Neural progenitor cell (in vitro differentiated cells): ENCODE data around the gene NPR2. TPM values are rescaled to one million over a fixed set of nuclear protein-coding genes. Genes with fewer than 3 reads are reported as not detected.

Experiments used
- DNase-seq: peaks from one replicate; pipeline ENCODE4 v3.0.0-alpha.2; 2016; ENCODE audit warnings: low spot score
- H2AFZ ChIP-seq: fragments of 200-600 bp; sonication (generic); replicated peaks from 2 replicates; pipeline ENCODE4 v1.6.1; 2016; ENCODE audit warnings: antibody characterized with exemption
- H3F3A ChIP-seq: fragments of 200-600 bp; sonication (generic); 2 replicates; pipeline ENCODE4 v1.6.1; 2016; ENCODE audit warnings: antibody characterized with exemption, low read depth
- H3K27ac ChIP-seq: fragments of 200-600 bp; sonication (generic); 2 replicates; pipeline ENCODE4 v1.5.1; 2016; ENCODE audit warnings: mild to moderate bottlenecking
- H3K27me3 ChIP-seq: fragments of 200-600 bp; sonication (generic); 2 replicates; pipeline ENCODE4 v1.6.1; 2016; ENCODE audit warnings: mild to moderate bottlenecking, moderate library complexity
- H3K36me3 ChIP-seq: fragments of 200-600 bp; sonication (generic); 2 replicates; pipeline ENCODE4 v1.5.1; 2016
- H3K4me1 ChIP-seq: fragments of 200-600 bp; sonication (generic); 2 replicates; pipeline ENCODE4 v1.6.1; 2016; ENCODE audit warnings: mixed run types
- H3K4me2 ChIP-seq: fragments of 200-600 bp; sonication (generic); 2 replicates; pipeline ENCODE4 v1.6.1; 2016
- H3K4me3 ChIP-seq: fragments of 200-600 bp; sonication (generic); 2 replicates; pipeline ENCODE4 v1.5.1; 2016
- H3K79me2 ChIP-seq: fragments of 200-600 bp; sonication (generic); 2 replicates; pipeline ENCODE4 v1.6.1; 2016; ENCODE audit warnings: low read depth
- H3K9ac ChIP-seq: fragments of 200-600 bp; sonication (generic); 2 replicates; pipeline ENCODE4 v1.6.1; 2016
- H3K9me3 ChIP-seq: fragments of 200-600 bp; sonication (generic); 2 replicates; pipeline ENCODE4 v1.5.1; 2016; ENCODE audit warnings: low read depth
- H4K20me1 ChIP-seq: fragments of 200-600 bp; sonication (generic); 2 replicates; pipeline ENCODE4 v1.6.1; 2016; ENCODE audit warnings: low read depth
- H3K27ac Mint-ChIP-seq: 3 replicates; pipeline ENCODE4 v1.8.0; 2021; ENCODE audit warnings: mixed read lengths
- H3K27me3 Mint-ChIP-seq: 2 replicates; pipeline ENCODE4 v1.8.0; 2022; ENCODE audit warnings: low read depth, mild to moderate bottlenecking, inconsistent platforms, moderate library complexity, mixed read lengths; ENCODE audit not compliant: insufficient read depth
- H3K36me3 Mint-ChIP-seq: 3 replicates; pipeline ENCODE4 v1.8.0; 2021; ENCODE audit warnings: mixed read lengths
- H3K4me1 Mint-ChIP-seq: 3 replicates; pipeline ENCODE4 v1.8.0; 2021; ENCODE audit warnings: mixed read lengths
- H3K4me3 Mint-ChIP-seq: 3 replicates; pipeline ENCODE4 v1.8.0; 2021; ENCODE audit warnings: mild to moderate bottlenecking, moderate library complexity, mixed read lengths
- H3K9me3 Mint-ChIP-seq: 3 replicates; pipeline ENCODE4 v1.8.0; 2020; ENCODE audit warnings: mixed read lengths
- EZH2 ChIP-seq: fragments of 200-600 bp; sonication (generic); IDR thresholded peaks from 2 replicates; pipeline ENCODE4 v1.6.1; 2017; ENCODE audit warnings: antibody characterized with exemption, mild to moderate bottlenecking, moderate library complexity
- EZH2phosphoT487 ChIP-seq: fragments of 200-600 bp; sonication (generic); IDR thresholded peaks from 2 replicates; pipeline ENCODE4 v1.6.1; 2017; ENCODE audit warnings: antibody characterized with exemption
- total RNA-seq: library from RNA; depleted of rRNA; stranded (reverse); fragments of >200 nt; gene quantifications from 2 replicates; pipeline ENCODE4 v1.2.3, GENCODE V29; 2015; ENCODE audit warnings: low replicate concordance
- TF ChIP-seq, protein P1 (sequence below): fragments of 200-600 bp; sonication (generic); IDR thresholded peaks from 2 replicates; pipeline ENCODE4 v1.5.1; 2017; ENCODE audit warnings: antibody characterized with exemption, mild to moderate bottlenecking

Gene NPR2
- total RNA-seq, 1 donor from 2014 or later: 5.6 TPM

DNA sequence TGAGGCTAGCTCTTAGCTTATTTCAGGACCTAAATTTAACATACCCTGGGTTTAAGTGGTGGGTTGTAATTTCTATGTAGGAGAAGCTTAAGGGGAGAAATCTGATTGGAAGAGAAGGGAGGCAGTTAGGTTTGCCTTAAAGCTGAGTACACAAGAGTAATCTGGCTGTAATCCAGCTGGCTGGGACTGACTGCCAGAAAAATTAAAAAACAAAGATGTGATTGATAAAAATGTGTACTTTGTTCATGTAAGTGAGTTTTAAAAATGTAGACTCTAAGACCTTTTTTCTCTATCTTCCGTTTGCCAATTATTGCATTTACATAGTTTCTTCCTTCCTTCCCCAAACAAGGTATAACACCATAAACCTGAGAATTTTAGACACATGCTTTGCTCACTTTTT lies 19.9 kb upstream of the NPR2 start:
- no peak for DNase-seq
- Histone ChIP-seq H3K36me3 (no peaks in the 10 kb centered on the region), H3K9ac (no peak overlapping the region), H3K4me2 (no peak overlapping the region), H4K20me1 (peaks cover 40% of the 10 kb centered on the region), H2AFZ (no peak overlapping the region), H3F3A (peaks cover 17% of the 10 kb centered on the region), H3K9me3 (no peaks in the 10 kb centered on the region), H3K27me3 (no peaks in the 10 kb centered on the region), H3K79me2 (no peaks in the 10 kb centered on the region), H3K27ac (no peak overlapping the region), H3K4me1 (peaks cover 18% of the 10 kb centered on the region), H3K4me3 (no peak overlapping the region)
- Mint-ChIP-seq H3K9me3 (no peaks in the 10 kb centered on the region), H3K4me1 (peaks cover 17% of the 10 kb centered on the region), H3K27me3 (no peaks in the 10 kb centered on the region), H3K27ac (no peak overlapping the region), H3K4me3 (no peak overlapping the region), H3K36me3 (no peaks in the 10 kb centered on the region)
- TF ChIP-seq, protein P1, sequence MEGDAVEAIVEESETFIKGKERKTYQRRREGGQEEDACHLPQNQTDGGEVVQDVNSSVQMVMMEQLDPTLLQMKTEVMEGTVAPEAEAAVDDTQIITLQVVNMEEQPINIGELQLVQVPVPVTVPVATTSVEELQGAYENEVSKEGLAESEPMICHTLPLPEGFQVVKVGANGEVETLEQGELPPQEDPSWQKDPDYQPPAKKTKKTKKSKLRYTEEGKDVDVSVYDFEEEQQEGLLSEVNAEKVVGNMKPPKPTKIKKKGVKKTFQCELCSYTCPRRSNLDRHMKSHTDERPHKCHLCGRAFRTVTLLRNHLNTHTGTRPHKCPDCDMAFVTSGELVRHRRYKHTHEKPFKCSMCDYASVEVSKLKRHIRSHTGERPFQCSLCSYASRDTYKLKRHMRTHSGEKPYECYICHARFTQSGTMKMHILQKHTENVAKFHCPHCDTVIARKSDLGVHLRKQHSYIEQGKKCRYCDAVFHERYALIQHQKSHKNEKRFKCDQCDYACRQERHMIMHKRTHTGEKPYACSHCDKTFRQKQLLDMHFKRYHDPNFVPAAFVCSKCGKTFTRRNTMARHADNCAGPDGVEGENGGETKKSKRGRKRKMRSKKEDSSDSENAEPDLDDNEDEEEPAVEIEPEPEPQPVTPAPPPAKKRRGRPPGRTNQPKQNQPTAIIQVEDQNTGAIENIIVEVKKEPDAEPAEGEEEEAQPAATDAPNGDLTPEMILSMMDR: no peak
- TF ChIP-seq EZH2phosphoT487 (no peak), EZH2 (no peak)

DNA sequence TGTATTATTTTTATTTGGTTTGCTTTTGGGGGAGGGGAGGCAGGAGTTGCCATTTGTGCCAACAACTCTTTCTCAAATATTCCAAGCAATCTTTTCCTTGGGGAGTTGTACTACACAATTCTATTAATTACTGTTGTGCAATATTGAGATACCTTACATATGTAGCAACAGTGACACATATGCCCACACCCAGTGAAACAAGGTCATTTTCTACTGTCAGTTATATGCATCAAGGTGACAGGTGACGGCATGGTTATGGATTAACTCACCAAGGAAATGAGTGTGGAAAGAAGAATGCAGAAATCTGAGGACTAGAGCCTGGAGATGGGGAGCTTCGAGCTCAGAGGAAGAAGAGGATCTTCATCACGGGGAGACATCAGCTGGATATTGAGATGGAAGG lies 19.4 kb upstream of the NPR2 start:
- Histone ChIP-seq H3K4me2 (no peak overlapping the region), H3K4me1 (peaks cover 18% of the 10 kb centered on the region), H3K9me3 (no peaks in the 10 kb centered on the region), H3K27ac (no peak overlapping the region), H4K20me1 (peaks cover 40% of the 10 kb centered on the region), H3K9ac (no peak overlapping the region), H3K36me3 (no peaks in the 10 kb centered on the region), H3K27me3 (no peaks in the 10 kb centered on the region), H3F3A (peaks cover 17% of the 10 kb centered on the region), H3K79me2 (no peaks in the 10 kb centered on the region), H2AFZ (no peak overlapping the region), H3K4me3 (no peak overlapping the region)
- H3K4me3 Mint-ChIP-seq: no peak overlapping the region
- DNase-seq: no peak
- H3K27ac Mint-ChIP-seq: no peak overlapping the region
- no peaks in the 10 kb centered on the region for H3K27me3 Mint-ChIP-seq
- no peaks in the 10 kb centered on the region for H3K36me3 Mint-ChIP-seq
- H3K9me3 Mint-ChIP-seq: no peaks in the 10 kb centered on the region
- TF ChIP-seq EZH2 (no peak), EZH2phosphoT487 (no peak)
- TF ChIP-seq, protein P1: no peak
- peaks cover 18% of the 10 kb centered on the region for H3K4me1 Mint-ChIP-seq

DNA sequence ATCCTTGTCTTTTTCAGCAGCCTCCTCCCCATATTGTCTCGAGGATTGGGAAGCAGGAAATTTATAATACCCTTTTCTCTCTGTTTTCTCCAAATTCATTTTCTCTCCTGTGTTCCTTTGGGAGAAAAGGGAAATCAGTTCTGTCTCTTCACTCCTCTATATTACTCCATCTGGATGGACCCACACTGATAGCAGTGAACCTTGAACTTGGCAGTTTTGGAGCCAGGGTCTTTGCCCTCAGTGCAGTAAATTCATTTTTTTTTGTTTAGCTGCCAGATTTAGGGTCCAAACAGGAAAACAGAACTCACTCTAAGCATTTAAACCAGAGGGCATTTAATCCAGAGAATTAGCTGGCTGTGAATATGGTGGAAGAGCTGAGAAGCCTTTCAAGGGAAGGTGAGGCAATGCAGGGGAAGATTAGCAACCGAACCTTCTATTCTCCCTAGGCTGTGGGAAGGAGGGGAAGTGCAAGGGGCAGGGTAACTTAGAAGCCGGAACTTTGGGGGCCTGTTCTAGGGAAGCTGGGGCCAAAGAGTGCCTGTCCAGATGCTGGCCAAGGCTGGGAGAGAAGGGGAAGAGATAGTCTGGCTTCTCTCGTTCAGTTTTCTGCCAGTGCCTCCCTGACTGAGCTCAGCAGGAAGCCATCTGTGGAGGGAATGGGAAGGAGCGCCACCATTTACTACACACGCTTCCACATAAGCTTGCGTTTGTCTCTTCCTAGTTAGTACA lies 16.3 kb upstream of the NPR2 start:
- Histone ChIP-seq H3K4me2 (peak overlapping the region; percentile 52), H3K9me3 (no peaks in the 10 kb centered on the region), H3K9ac (no peak overlapping the region), H3K27me3 (no peaks in the 10 kb centered on the region), H3K36me3 (no peaks in the 10 kb centered on the region), H3K79me2 (no peaks in the 10 kb centered on the region), H3K4me1 (peaks cover 18% of the 10 kb centered on the region), H3K27ac (no peak overlapping the region), H3F3A (peaks cover 17% of the 10 kb centered on the region), H4K20me1 (peaks cover 27% of the 10 kb centered on the region), H2AFZ (no peak overlapping the region), H3K4me3 (peak overlapping the region; percentile 20)
- Mint-ChIP-seq H3K27ac (peak overlapping the region; percentile 35), H3K4me1 (peaks cover 18% of the 10 kb centered on the region), H3K9me3 (no peaks in the 10 kb centered on the region), H3K36me3 (no peaks in the 10 kb centered on the region), H3K4me3 (no peak overlapping the region), H3K27me3 (no peaks in the 10 kb centered on the region)
- peak; percentile 51 for DNase-seq
- TF ChIP-seq EZH2phosphoT487 (no peak), EZH2 (no peak)
- TF ChIP-seq, protein P1: no peak
